Measurements from ENCODE around the gene MAU2. TPM values are rescaled to one million over a fixed set of nuclear protein-coding genes. Genes with fewer than 3 reads are reported as not detected.

Gene MAU2
- total and polyA plus RNA-seq, 2 of the 13 experiments (the other 11 are each of a cell fraction or from before 2014, with no cell fraction given), result 16.8 to 33.8 TPM

- TF ChIP-seq RERE (CRISPR knock-in tag; IDR thresholded peaks at IDR 0.05; ENCODE audit: low read depth) (no peak), ZBTB40 (IDR thresholded peaks at IDR 0.05) (no peak), ZBTB40 (CRISPR knock-in tag; IDR thresholded peaks at IDR 0.05) (peak; percentile 53; the same call in 1 of the 2 replicates), ZNF430 (CRISPR knock-in tag; IDR thresholded peaks at IDR 0.05) (peak; percentile 79; the same call in 1 of the 2 replicates), ZNF263 (CRISPR knock-in tag; IDR thresholded peaks at IDR 0.05) (0 out of 2 replicates have a peak, but pooled peaks have one; percentile 45), ZNF768 (CRISPR knock-in tag; IDR thresholded peaks at IDR 0.05) (peak; percentile 45; the same call in 1 of the 2 replicates), CHD2 (IDR thresholded peaks at IDR 0.05; ENCODE audit: low read depth, low read length) (peak; percentile 97), ZNF251 (CRISPR knock-in tag; IDR thresholded peaks at IDR 0.05) (no peak), ZNF335 (CRISPR knock-in tag; IDR thresholded peaks at IDR 0.05) (0 out of 2 replicates have a peak, but pooled peaks have one; percentile 56), ZNF232 (CRISPR knock-in tag; IDR thresholded peaks at IDR 0.05; ENCODE audit: borderline replicate concordance) (no peak), ZGPAT (CRISPR knock-in tag; IDR thresholded peaks at IDR 0.05) (peak; percentile 78), ELF1 (CRISPR knock-in tag; IDR thresholded peaks at IDR 0.05) (peak; percentile 95), ZNF350 (CRISPR knock-in tag; IDR thresholded peaks at IDR 0.05; ENCODE audit: borderline replicate concordance, low read depth) (no peak; the same call in 1 of the 2 replicates)
Observed at GRCh38 chr19:19320361-19321140, at the start of gene MAU2, which contains the start of gene SUGP1 (continued).

All from HepG2 (cell line).